ENCODE measurements around the gene ZNF213. TPM values are rescaled to one million over a fixed set of nuclear protein-coding genes. Genes with fewer than 3 reads are reported as not detected.

Gene ZNF213
- total and polyA plus RNA-seq, 2 donors from 2014 or later = 5.6 to 12.5 TPM

GRCh38 chr16:3086596-3087242 is 48.1 kb upstream of the ZNF213 start:
- peak overlapping the region; percentile 30 to 55 for H3K27ac ChIP-seq (ENCODE audit: low read depth in 2 of 2, low read length in 2 of 2)
- no peak overlapping the region for H3K9ac ChIP-seq (ENCODE audit: low read length in 3 of 3)
- DNase-seq (peak in 1 of 5 donors; percentile 75), FAIRE-seq (no peak)
- no peak for TF ChIP-seq CTCF (IDR thresholded peaks at IDR 0.05; ENCODE audit: borderline replicate concordance, extremely low read depth, insufficient read depth)
- intact Hi-C loops (cut with DNase I) = no loop called here
- peak overlapping the region in 1 of 3 donors; percentile 25 for H3K4me3 ChIP-seq (ENCODE audit: low read length in 3 of 3)
- H3K36me3 ChIP-seq (ENCODE audit: control insufficient read depth in 2 of 3, insufficient read depth in 3 of 3, low read length in 3 of 3) = no peaks in the 10 kb centered on the region
- no peaks in the 10 kb centered on the region for H3K9me3 ChIP-seq (ENCODE audit: control insufficient read depth in 2 of 3, insufficient read depth in 1 of 3, low read length in 3 of 3)
- peaks cover 0 to 4% (median 3%) of the 10 kb centered on the region in 3 donors for H3K4me1 ChIP-seq (ENCODE audit: control insufficient read depth in 2 of 3, insufficient read depth in 2 of 3, low read depth in 1 of 3, low read length in 3 of 3)
- no peaks in the 10 kb centered on the region for H3K27me3 ChIP-seq (ENCODE audit: control insufficient read depth, insufficient read depth, low read length)

- FAIRE-seq (no peak), DNase-seq (peak in 3 of 5 donors; percentile 50 to 84 (median 81))
- no peaks in the 10 kb centered on the region for H3K27me3 ChIP-seq (ENCODE audit: control insufficient read depth, insufficient read depth, low read length)
- H3K36me3 ChIP-seq (ENCODE audit: control insufficient read depth in 2 of 3, insufficient read depth in 3 of 3, low read length in 3 of 3) = no peaks in the 10 kb centered on the region
- peak overlapping the region; percentile 26 to 55 for H3K27ac ChIP-seq (ENCODE audit: low read depth in 2 of 2, low read length in 2 of 2)
- peaks cover 0 to 4% (median 3%) of the 10 kb centered on the region in 3 donors for H3K4me1 ChIP-seq (ENCODE audit: control insufficient read depth in 2 of 3, insufficient read depth in 2 of 3, low read depth in 1 of 3, low read length in 3 of 3)
- H3K9me3 ChIP-seq (ENCODE audit: control insufficient read depth in 2 of 3, insufficient read depth in 1 of 3, low read length in 3 of 3) = no peaks in the 10 kb centered on the region
- intact Hi-C loops (cut with DNase I) = no loop called here
- H3K4me3 ChIP-seq (ENCODE audit: low read length in 3 of 3) = peak overlapping the region in 1 of 3 donors; percentile 25
- H3K9ac ChIP-seq (ENCODE audit: low read length in 3 of 3) = no peak overlapping the region
- TF ChIP-seq CTCF (IDR thresholded peaks at IDR 0.05; ENCODE audit: borderline replicate concordance, extremely low read depth, insufficient read depth) = no peak
These were observed 47.3 kb upstream of the ZNF213 start for GRCh38 chr16:3087243-3088235.

- FAIRE-seq (no peak), DNase-seq (peak in 2 of 5 donors; percentile 35 to 47)
- H3K9ac ChIP-seq (ENCODE audit: low read length in 3 of 3) = no peak overlapping the region
- H3K4me1 ChIP-seq (ENCODE audit: control insufficient read depth in 2 of 3, insufficient read depth in 2 of 3, low read depth in 1 of 3, low read length in 3 of 3) = peaks cover 0 to 4% (median 3%) of the 10 kb centered on the region in 3 donors
- no peaks in the 10 kb centered on the region for H3K36me3 ChIP-seq (ENCODE audit: control insufficient read depth in 2 of 3, insufficient read depth in 3 of 3, low read length in 3 of 3)
- H3K27ac ChIP-seq (ENCODE audit: low read depth in 2 of 2, low read length in 2 of 2) = no peak overlapping the region
- H3K9me3 ChIP-seq (ENCODE audit: control insufficient read depth in 2 of 3, insufficient read depth in 1 of 3, low read length in 3 of 3) = no peaks in the 10 kb centered on the region
- no peaks in the 10 kb centered on the region for H3K27me3 ChIP-seq (ENCODE audit: control insufficient read depth, insufficient read depth, low read length)
- no peak for TF ChIP-seq CTCF (IDR thresholded peaks at IDR 0.05; ENCODE audit: borderline replicate concordance, extremely low read depth, insufficient read depth)
- intact Hi-C loops (cut with DNase I) = no loop called here
- no peak overlapping the region for H3K4me3 ChIP-seq (ENCODE audit: low read length in 3 of 3)
These were observed 46.4 kb upstream of the ZNF213 start for GRCh38 chr16:3088450-3088849.

All from kidney (tissue), 14 donors.